T-cell (primary cell): ENCODE results near the gene HERC3. TPM values are rescaled to one million over a fixed set of nuclear protein-coding genes. Genes with fewer than 3 reads are reported as not detected.

Experiments used
- ATAC-seq, 4 experiments: fragments of 200-7000 bp in 3 of 4; fragments of 150-1000 bp in 1 of 4; cut with Tn5 transposase; replicated peaks in 1 of 4; 1 replicate in 3 of 4; 2 replicates in 1 of 4; pipeline ENCODE4 v1.10.0; 2021; ENCODE audit warnings: moderate library complexity in 3 of 4, mild to moderate bottlenecking in 2 of 4, moderate number of reproducible peaks in 1 of 4
- CTCF ChIA-PET, 2 donors: fragments of 300-600 bp; sonication (Branson Sonifier 250); formaldehyde crosslinking; loops; one replicate each; lab custom pipeline; 2022; ENCODE audit warnings: antibody characterized with exemption in 2 of 2; lab: Charles Lee
- POLR2A ChIA-PET, 2 donors: fragments of 300-600 bp; sonication (Branson Sonifier 250); formaldehyde crosslinking; loops; one replicate each; lab custom pipeline; 2022; ENCODE audit warnings: antibody characterized with exemption in 2 of 2; lab: Charles Lee
- DNase-seq, 35 experiments: peaks; one replicate each; pipeline versions ENCODE4 v3.0.0 to v3.0.0-alpha.2; 2013 to 2023
- H3K27ac ChIP-seq: one replicate; pipeline ENCODE4 v1.5.1; 2013; ENCODE audit warnings: low read length
- H3K27me3 ChIP-seq, 2 experiments: replicated peaks in 1 of 2; 1 replicate in 1 of 2; 2 replicates in 1 of 2; pipeline versions ENCODE4 v1.6.1 to v1.7.0; 2013; ENCODE audit warnings: low read length in 1 of 2, mixed read lengths in 1 of 2; ENCODE audit not compliant: control insufficient read depth in 2 of 2, insufficient read depth in 2 of 2; ENCODE audit errors: extremely low read depth in 1 of 2
- H3K36me3 ChIP-seq, 2 donors: 1 replicate in 1 of 2; 2 replicates in 1 of 2; pipeline versions ENCODE4 v1.6.1 to v1.7.0; 2013; ENCODE audit warnings: low read length in 1 of 2; ENCODE audit not compliant: control insufficient read depth in 2 of 2, insufficient read depth in 1 of 2; ENCODE audit errors: extremely low read depth in 1 of 2
- H3K4me1 ChIP-seq, 2 experiments: 1 replicate in 1 of 2; 2 replicates in 1 of 2; pipeline versions ENCODE4 v1.6.1 to v1.7.0; 2013; ENCODE audit warnings: low read length in 2 of 2, mixed read lengths in 1 of 2; ENCODE audit not compliant: insufficient read depth in 2 of 2, control insufficient read depth in 1 of 2; ENCODE audit errors: extremely low read depth in 1 of 2
- H3K4me3 ChIP-seq, 2 donors: 1 replicate in 1 of 2; 2 replicates in 1 of 2; pipeline versions ENCODE4 v1.5.1 to v1.7.0; 2013; ENCODE audit warnings: mild to moderate bottlenecking in 2 of 2, low read length in 1 of 2, moderate library complexity in 1 of 2; ENCODE audit not compliant: control insufficient read depth in 1 of 2; ENCODE audit errors: extremely low read depth in 1 of 2
- H3K9me3 ChIP-seq: 2 replicates; pipeline ENCODE4 v1.7.0; 2013
- H3K27ac Mint-ChIP-seq, 2 donors: one replicate each; pipeline ENCODE4 v1.8.0; 2020 to 2021; ENCODE audit warnings: mild to moderate bottlenecking in 2 of 2, mixed read lengths in 2 of 2
- H3K27me3 Mint-ChIP-seq, 2 donors: one replicate each; pipeline ENCODE4 v1.8.0; 2021 to 2022; ENCODE audit warnings: mixed read lengths in 2 of 2
- H3K36me3 Mint-ChIP-seq: one replicate; pipeline ENCODE4 v1.8.0; 2021; ENCODE audit warnings: mixed read lengths
- H3K4me1 Mint-ChIP-seq, 3 donors: one replicate each; pipeline ENCODE4 v1.8.0; 2020 to 2022; ENCODE audit warnings: mixed read lengths in 3 of 3, mild to moderate bottlenecking in 1 of 3
- H3K4me3 Mint-ChIP-seq, 3 donors: one replicate each; pipeline ENCODE4 v1.8.0; 2020 to 2022; ENCODE audit warnings: mild to moderate bottlenecking in 3 of 3, mixed read lengths in 3 of 3, moderate library complexity in 3 of 3
- H3K9me3 Mint-ChIP-seq, 3 donors: one replicate each; pipeline ENCODE4 v1.8.0; 2020 to 2022; ENCODE audit warnings: mixed read lengths in 3 of 3
- WGBS: methylation state at CpG from one replicate; pipeline ENCODE4 v1.1.5; 2013; ENCODE audit warnings: missing lambda C conversion rate; ENCODE audit not compliant: insufficient coverage; 5-methylcytosine and 5-hydroxymethylcytosine counted together
- total RNA-seq, 35 experiments: library from RNA in 6 of 35; stranded (reverse) in 6 of 35; fragments of 120-200 nt in 1 of 35; gene quantifications; one replicate each; pipeline versions ENCODE4 v1.2.1 to v1.2.4 and lab custom pipeline; 2013 to 2026

The HERC3 gene
- total RNA-seq, 5 donors from 2014 or later (not counting 1 experiment from before 2014, with no cell fraction given): 68.4 to 91.5 (median 73.6) TPM

- Histone ChIP-seq H3K9me3 (peaks cover 5% of the 10 kb centered on the region), H3K27ac (no peak overlapping the region), H3K27me3 (no peaks in the 10 kb centered on the region), H3K36me3 (peaks cover 11 to 66% of the 10 kb centered on the region in 2 donors), H3K4me1 (no peaks in the 10 kb centered on the region), H3K4me3 (no peak overlapping the region)
- Mint-ChIP-seq H3K4me3 (no peak overlapping the region), H3K36me3 (peaks cover 66% of the 10 kb centered on the region), H3K9me3 (peaks cover 11 to 22% (median 15%) of the 10 kb centered on the region in 3 donors), H3K27me3 (no peaks in the 10 kb centered on the region), H3K4me1 (peaks cover 0 to 5% (median 0%) of the 10 kb centered on the region in 3 donors), H3K27ac (no peak overlapping the region)
- ChIA-PET CTCF (no interaction called here), POLR2A (no interaction called here)
- ATAC-seq: no peak
- no CpG with 5 or more reads among the region's 1 CpG for WGBS
- DNase-seq: no peak
Observed at GRCh38 chr4:88719381-88719780, 127.1 kb downstream of the HERC3 start.

DNA sequence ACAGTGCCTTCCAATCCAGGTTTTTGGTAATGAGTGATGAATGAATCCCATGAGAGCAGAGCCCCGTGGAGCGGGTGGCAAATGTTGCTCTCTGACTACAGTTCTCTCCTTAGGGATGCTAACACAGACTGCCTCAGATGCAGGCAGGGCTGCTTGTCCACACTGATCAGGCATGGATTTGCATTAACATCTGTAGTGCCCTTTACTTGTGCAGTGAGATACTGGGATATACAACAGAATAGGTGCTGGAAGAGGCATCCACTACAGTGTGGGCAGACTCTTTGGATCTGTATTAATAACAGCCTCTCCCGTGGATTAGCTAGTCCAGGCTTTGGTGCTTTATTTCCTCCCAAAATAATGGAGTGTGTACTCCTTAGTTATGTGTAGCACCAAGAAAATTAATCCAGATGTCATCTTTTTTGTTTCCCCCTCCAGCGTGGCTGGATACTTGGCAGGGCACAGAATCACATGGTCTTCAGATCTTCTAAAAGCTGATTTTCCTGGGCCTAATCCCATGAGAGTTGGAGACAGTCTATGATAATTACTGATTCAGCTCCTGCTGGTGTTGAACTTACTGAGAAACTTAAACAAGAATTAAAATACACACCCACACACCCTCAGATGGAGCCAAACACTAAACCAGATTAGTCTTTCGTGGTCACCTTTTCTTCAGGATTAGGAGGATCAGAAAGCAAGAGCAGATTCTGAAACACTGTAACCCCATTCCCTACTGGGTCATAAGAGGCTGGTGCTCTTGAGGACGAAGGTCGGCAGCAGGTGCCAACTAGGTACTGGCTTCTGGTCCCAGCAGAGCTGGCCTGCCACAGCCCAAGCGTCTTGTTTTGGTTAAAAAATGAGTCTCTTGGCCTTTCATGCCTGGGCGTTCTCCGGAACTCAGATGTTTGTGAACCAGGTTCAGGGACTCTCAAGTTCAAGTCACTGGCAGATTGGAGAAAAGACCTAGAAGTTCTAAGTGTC lies 128.5 kb downstream of the HERC3 start:
- Mint-ChIP-seq H3K4me1 (no peaks in the 10 kb centered on the region), H3K9me3 (peaks cover 11 to 18% (median 13%) of the 10 kb centered on the region in 3 donors), H3K27me3 (no peaks in the 10 kb centered on the region), H3K27ac (peak overlapping the region in 1 of 2 donors; percentile 12), H3K36me3 (peaks cover 58% of the 10 kb centered on the region), H3K4me3 (no peak overlapping the region)
- Histone ChIP-seq H3K27ac (no peak overlapping the region), H3K4me1 (no peaks in the 10 kb centered on the region), H3K36me3 (peaks cover 11 to 74% of the 10 kb centered on the region in 2 donors), H3K9me3 (peaks cover 5% of the 10 kb centered on the region), H3K4me3 (no peak overlapping the region), H3K27me3 (no peaks in the 10 kb centered on the region)
- WGBS: 92% methylated on average over 8 of the region's 10 CpGs
- ChIA-PET POLR2A (no interaction called here), CTCF (interaction anchor here in 1 of 2 donors (0.6 kb wide), 1 partner anchor 279 kb away, joined by 4 read pairs; no protein-coding TSS in a partner anchor)
- ATAC-seq (peak in 2 of 4 experiments; percentile 20 to 37), DNase-seq (no peak)

DNA sequence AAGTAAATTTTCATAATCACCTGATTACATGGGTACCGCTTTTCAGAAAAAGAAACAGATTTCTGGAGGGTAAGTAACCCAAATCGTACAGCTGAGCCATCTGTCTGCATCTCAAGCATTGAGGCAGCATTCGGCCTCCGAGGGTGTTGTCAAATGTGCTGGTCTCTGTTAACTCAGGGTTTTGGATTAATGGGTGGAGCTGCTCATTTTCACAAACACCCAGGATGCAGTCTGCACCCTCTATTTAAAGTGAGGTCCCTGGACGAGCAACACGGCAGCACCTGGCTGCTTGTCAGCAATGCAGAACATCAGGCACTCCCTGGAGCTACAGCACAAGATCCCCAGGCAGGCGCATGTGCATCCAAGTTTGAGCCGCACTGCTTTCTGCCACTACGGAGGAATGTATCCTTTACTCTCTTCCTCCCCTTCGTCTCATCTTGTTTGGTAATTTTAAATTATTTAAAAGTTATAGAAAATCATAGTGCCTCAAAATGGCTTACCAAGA lies 130.0 kb downstream of the HERC3 start:
- no peak overlapping the region for H3K4me3 Mint-ChIP-seq
- no peak overlapping the region for H3K27ac ChIP-seq
- no peak overlapping the region for H3K27ac Mint-ChIP-seq
- peaks cover 11 to 76% of the 10 kb centered on the region in 2 donors for H3K36me3 ChIP-seq
- H3K4me1 Mint-ChIP-seq: no peaks in the 10 kb centered on the region
- ChIA-PET POLR2A (interaction anchor here in 1 of 2 donors (0.5 kb wide), 1 partner anchor 137 kb away, joined by 3 read pairs; no protein-coding TSS in a partner anchor), CTCF (no interaction called here)
- DNase-seq (no peak), ATAC-seq (no peak)
- H3K36me3 Mint-ChIP-seq: peaks cover 53% of the 10 kb centered on the region
- no peaks in the 10 kb centered on the region for H3K27me3 Mint-ChIP-seq
- no peak overlapping the region for H3K4me3 ChIP-seq
- H3K4me1 ChIP-seq: no peaks in the 10 kb centered on the region
- H3K9me3 Mint-ChIP-seq: peaks cover 3 to 4% (median 4%) of the 10 kb centered on the region in 3 donors
- 84% methylated on average over 5 of the region's 10 CpGs for WGBS
- no peaks in the 10 kb centered on the region for H3K27me3 ChIP-seq
- peaks cover under 1% of the 10 kb centered on the region for H3K9me3 ChIP-seq

DNA sequence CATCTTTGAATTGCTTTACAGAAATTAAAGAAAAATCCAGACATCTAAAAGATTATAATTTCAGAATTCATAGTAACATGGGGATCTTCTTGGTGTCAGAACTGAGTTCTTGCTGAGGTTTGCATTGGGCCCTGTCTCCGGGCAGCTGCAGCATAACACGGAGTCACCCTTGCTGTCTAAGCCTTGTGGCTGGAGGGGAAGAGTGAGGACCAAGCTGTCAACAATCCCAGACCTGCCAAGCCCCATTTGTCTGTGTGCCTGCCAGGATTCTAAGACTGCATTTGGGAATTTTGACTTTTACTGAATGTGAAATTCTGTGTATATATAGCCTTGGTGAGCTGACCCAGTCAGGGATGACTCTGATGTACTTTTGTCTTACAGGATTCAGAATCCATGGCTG lies 130.5 kb downstream of the HERC3 start:
- Mint-ChIP-seq H3K27me3 (no peaks in the 10 kb centered on the region), H3K27ac (no peak overlapping the region), H3K4me3 (no peak overlapping the region), H3K36me3 (peaks cover 53% of the 10 kb centered on the region), H3K9me3 (no peaks in the 10 kb centered on the region), H3K4me1 (no peaks in the 10 kb centered on the region)
- no peak for ATAC-seq
- CTCF ChIA-PET: no interaction called here
- DNase-seq: no peak
- 100% methylated on average over 2 of the region's 2 CpGs for WGBS
- POLR2A ChIA-PET: interaction anchor here in 1 of 2 donors (0.5 to 0.6 kb wide), 2 partner anchors 9 to 136 kb away, joined by 3 to 4 read pairs; no protein-coding TSS in a partner anchor
- H3K9me3 ChIP-seq: no peaks in the 10 kb centered on the region
- H3K36me3 ChIP-seq: peaks cover 13 to 75% of the 10 kb centered on the region in 2 donors
- H3K27me3 ChIP-seq: no peaks in the 10 kb centered on the region
- H3K4me3 ChIP-seq: no peak overlapping the region
- no peak overlapping the region for H3K27ac ChIP-seq
- H3K4me1 ChIP-seq: no peaks in the 10 kb centered on the region

DNA sequence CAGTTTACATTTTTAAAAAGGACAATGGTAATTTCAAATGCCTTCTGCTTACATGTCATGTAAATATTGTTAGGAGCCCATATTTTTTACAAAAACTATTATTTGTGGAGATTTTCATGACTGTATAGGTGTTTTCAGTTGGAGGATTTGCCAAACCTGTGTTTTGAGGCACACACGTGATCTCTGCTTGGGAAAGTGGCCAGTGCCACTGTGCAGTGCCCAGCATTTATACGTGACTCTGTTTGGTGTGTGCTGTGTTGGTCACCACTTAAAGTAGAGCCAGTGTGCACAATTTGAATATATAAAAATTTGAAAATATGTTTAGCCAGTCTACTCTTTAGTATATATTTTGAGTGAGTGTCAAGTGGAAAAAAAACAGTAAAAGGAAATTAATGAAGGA lies 132.1 kb downstream of the HERC3 start:
- CTCF ChIA-PET: no interaction called here
- Histone ChIP-seq H3K36me3 (peaks cover 9 to 74% of the 10 kb centered on the region in 2 donors), H3K27ac (no peak overlapping the region), H3K4me1 (no peaks in the 10 kb centered on the region), H3K27me3 (no peaks in the 10 kb centered on the region), H3K9me3 (no peaks in the 10 kb centered on the region), H3K4me3 (no peak overlapping the region)
- POLR2A ChIA-PET: no interaction called here
- Mint-ChIP-seq H3K4me3 (no peak overlapping the region), H3K4me1 (no peaks in the 10 kb centered on the region), H3K9me3 (no peaks in the 10 kb centered on the region), H3K27me3 (no peaks in the 10 kb centered on the region), H3K27ac (no peak overlapping the region), H3K36me3 (peaks cover 54% of the 10 kb centered on the region)
- no peak for ATAC-seq
- no peak for DNase-seq
- 100% methylated on average over 2 of the region's 2 CpGs for WGBS

DNA sequence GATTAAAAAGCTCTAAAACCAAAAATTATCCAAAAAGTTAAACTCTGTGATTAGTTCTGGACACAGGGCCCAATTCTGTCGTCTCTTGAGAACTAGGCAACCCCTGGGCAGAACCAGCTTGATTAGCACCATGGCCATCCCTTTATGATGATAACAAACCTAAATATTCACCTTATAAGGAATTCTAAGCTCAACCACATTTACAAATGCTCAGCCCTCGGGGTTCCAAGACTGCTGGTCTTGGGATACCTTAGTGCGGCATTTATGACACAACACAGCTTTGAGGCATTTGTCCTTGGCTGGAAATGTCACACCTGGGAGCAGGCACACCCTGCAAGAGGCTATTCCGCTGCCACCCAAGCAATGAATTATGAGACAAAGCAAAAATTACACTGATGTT lies 132.9 kb downstream of the HERC3 start:
- Histone ChIP-seq H3K27me3 (no peaks in the 10 kb centered on the region), H3K9me3 (no peaks in the 10 kb centered on the region), H3K4me3 (no peak overlapping the region), H3K27ac (no peak overlapping the region), H3K4me1 (no peaks in the 10 kb centered on the region), H3K36me3 (peaks cover 9 to 73% of the 10 kb centered on the region in 2 donors)
- Mint-ChIP-seq H3K4me1 (no peaks in the 10 kb centered on the region), H3K9me3 (no peaks in the 10 kb centered on the region), H3K4me3 (no peak overlapping the region), H3K36me3 (peaks cover 48% of the 10 kb centered on the region), H3K27me3 (no peaks in the 10 kb centered on the region), H3K27ac (no peak overlapping the region)
- ChIA-PET POLR2A (interaction anchor here (1.1 to 1.4 kb wide), 2 partner anchors 16 to 30 kb away, joined by 3 to 5 read pairs; no protein-coding TSS in a partner anchor), CTCF (no interaction called here)
- DNase-seq (no peak), ATAC-seq (no peak)
- 94% methylated on average over 3 of the region's 4 CpGs for whole genome bisulfite sequencing
